Mucosa of descending colon (tissue), 3 donors: ENCODE data around the gene CUEDC2. TPM values are rescaled to one million over a fixed set of nuclear protein-coding genes. Genes with fewer than 3 reads are reported as not detected.
A peak's percentile ranks its signal among the peaks of the same experiment; 100 is the strongest.

Experiments used
- ATAC-seq: fragments of 200-7000 bp; cut with Tn5 transposase; one replicate; pipeline ENCODE4 v1.9.1; 2020; ENCODE audit warnings: mild to moderate bottlenecking, moderate library complexity
- DNase-seq, 3 donors: peaks; one replicate each; pipeline ENCODE4 v3.0.0-alpha.2; 2020
- H3K36me3 ChIP-seq: fragments of 200-600 bp; one replicate; pipeline ENCODE4 v1.8.0; 2021; ENCODE audit warnings: low read depth, mild to moderate bottlenecking
- H3K4me1 ChIP-seq: fragments of 200-600 bp; one replicate; pipeline ENCODE4 v1.8.0; 2021; ENCODE audit warnings: low read depth, mild to moderate bottlenecking
- H3K4me3 ChIP-seq: fragments of 200-600 bp; one replicate; pipeline ENCODE4 v1.8.0; 2021; ENCODE audit warnings: mild to moderate bottlenecking
- H3K9me3 ChIP-seq: fragments of 200-600 bp; one replicate; pipeline ENCODE4 v1.8.0; 2021; ENCODE audit warnings: mild to moderate bottlenecking
- CTCF ChIP-seq: fragments of 200-600 bp; IDR thresholded peaks from one replicate; pipeline ENCODE4 v1.8.0; 2022; ENCODE audit warnings: antibody characterized with exemption, mild to moderate bottlenecking
- intact Hi-C, 2 donors: fragments of 100-400 bp; cut with DNase I in 1 of 2; cut with micrococcal nuclease in 1 of 2; formaldehyde crosslinking; loops; one replicate each; pipeline versions ENCODE4 v1.11.0 to v1.11.1; 2022; cut with DNase I, micrococcal nuclease
- total RNA-seq, 3 donors: library from RNA; stranded (reverse); fragmentation: NEBNext Ultra II Directional in 2 of 3; extraction: Animal tissue kit (Norgen Biotek cat#: 25700) in 2 of 3; gene quantifications; one replicate each; pipeline versions ENCODE4 v1.2.1 to v1.2.4, GENCODE V29; 2021 to 2023
- donor health status: DM: no; HTN: no; CAD: no; lungs with moderate emphysema.
- donor health status: DM: no; HTN: no; CAD: no.
- donor health status: DM: no; HTN: yes; CAD: no.

CUEDC2 gene
- total RNA-seq, 3 donors from 2014 or later: 26.6 to 51.9 (median 29.2) TPM

GRCh38 chr10:102452672-102453340 lies 20.4 kb upstream of the CUEDC2 start:
- ATAC-seq (no peak), DNase-seq (peak in 1 of 3 donors; percentile 45)
- intact Hi-C loops: no loop called here
- Histone ChIP-seq H3K9me3 (no peaks in the 10 kb centered on the region), H3K4me3 (no peak overlapping the region), H3K4me1 (peaks cover 8% of the 10 kb centered on the region), H3K36me3 (no peaks in the 10 kb centered on the region)
- TF ChIP-seq CTCF: no peak

GRCh38 chr10:102451105-102451969 lies 19.0 kb upstream of the CUEDC2 start, which contains the start of gene C10orf95:
Gene C10orf95 (minus strand): TSS chr10:102451543. CDS start chr10:102451093, 450 bp downstream.
- no peaks in the 10 kb centered on the region for H3K9me3 ChIP-seq
- DNase-seq: peak; percentile 70 to 77 (median 73)
- peak; percentile 62 for ATAC-seq
- H3K36me3 ChIP-seq: no peaks in the 10 kb centered on the region
- peak within 1 kb of the TSS; percentile 44 for H3K4me3 ChIP-seq
- intact Hi-C loops: no loop called here
- no peak for TF ChIP-seq CTCF
- H3K4me1 ChIP-seq: peaks cover 8% of the 10 kb centered on the region

GRCh38 chr10:102450374-102451104 lies 18.2 kb upstream of the CUEDC2 start:
- Histone ChIP-seq H3K4me3 (peak overlapping the region; percentile 44), H3K4me1 (peaks cover 8% of the 10 kb centered on the region), H3K9me3 (no peaks in the 10 kb centered on the region), H3K36me3 (no peaks in the 10 kb centered on the region)
- DNase-seq (peak; percentile 86 to 96 (median 92)), ATAC-seq (peak; percentile 91)
- TF ChIP-seq CTCF: no peak
- intact Hi-C loops: no loop called here

GRCh38 chr10:102450124-102450373 lies 17.7 kb upstream of the CUEDC2 start:
- Histone ChIP-seq H3K36me3 (no peaks in the 10 kb centered on the region), H3K4me1 (peaks cover 8% of the 10 kb centered on the region), H3K4me3 (peak overlapping the region; percentile 44), H3K9me3 (no peaks in the 10 kb centered on the region)
- intact Hi-C loops: no loop called here
- no peak for DNase-seq
- peak; percentile 1 for ATAC-seq
- TF ChIP-seq CTCF: no peak

- intact Hi-C loops: no loop called here
- peak; percentile 76 for ATAC-seq
- Histone ChIP-seq H3K9me3 (no peaks in the 10 kb centered on the region), H3K4me1 (peaks cover 8% of the 10 kb centered on the region), H3K36me3 (no peaks in the 10 kb centered on the region), H3K4me3 (peak overlapping the region; percentile 44)
- TF ChIP-seq CTCF: no peak
- peak; percentile 88 to 93 (median 93) for DNase-seq
Measured at GRCh38 chr10:102449321-102450123, 17.1 kb upstream of the CUEDC2 start.
